HG03280 (cell line): ENCODE measurements around the gene CNIH2.
A peak's percentile ranks its signal among the peaks of the same experiment; 100 is the strongest.

Experiments
- ATAC-seq: cut with Tn5 transposase; IDR thresholded peaks from one replicate; pipeline ENCODE4 v1.9.1; 2021; ENCODE audit warnings: mild to moderate bottlenecking, moderate library complexity; ENCODE audit not compliant: unreplicated experiment

The CNIH2 gene

DNA sequence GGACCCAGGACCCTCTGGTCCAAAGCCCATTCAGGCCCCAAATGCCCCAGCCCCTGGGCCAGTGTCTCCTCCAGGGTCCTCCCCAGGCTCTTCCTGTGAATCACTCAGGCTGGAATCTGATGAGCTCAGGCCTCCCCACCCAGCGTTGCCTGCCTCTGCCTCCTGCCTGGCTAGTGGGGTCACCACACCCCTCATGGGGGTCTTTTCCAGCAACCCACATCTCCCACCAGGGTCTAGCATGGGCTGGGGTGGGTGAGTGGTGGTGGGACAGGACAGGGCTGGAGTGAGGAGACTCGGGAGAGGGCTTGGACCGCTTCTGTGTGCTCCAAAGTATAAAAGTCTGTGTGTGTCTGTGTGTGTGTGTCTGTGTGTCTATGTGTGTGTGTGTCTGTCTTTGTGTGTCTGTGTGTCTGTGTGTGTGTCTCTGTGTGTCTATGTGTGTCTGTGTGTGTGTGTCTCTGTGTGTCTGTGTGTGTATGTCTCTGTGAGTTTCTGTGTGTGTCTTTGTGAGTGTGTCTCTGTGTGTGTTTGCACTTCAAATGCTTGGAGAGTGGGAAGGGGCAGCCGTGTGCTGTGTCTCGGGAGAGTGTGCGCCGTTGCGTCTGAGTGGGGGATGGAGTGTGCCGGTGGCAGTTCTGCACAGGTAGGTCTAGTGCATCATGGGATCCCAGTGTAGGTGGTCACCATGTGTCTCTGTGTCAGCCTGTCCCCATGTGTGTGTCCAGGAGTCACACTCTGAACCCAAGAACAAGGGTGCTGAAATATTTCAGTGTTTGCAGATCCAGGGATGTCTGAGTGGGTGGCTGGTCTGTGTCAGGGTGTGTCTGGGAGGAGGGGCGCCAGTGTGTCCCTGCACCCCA, 49.4 kb downstream of the CNIH2 start:
- ATAC-seq: no peak

DNA sequence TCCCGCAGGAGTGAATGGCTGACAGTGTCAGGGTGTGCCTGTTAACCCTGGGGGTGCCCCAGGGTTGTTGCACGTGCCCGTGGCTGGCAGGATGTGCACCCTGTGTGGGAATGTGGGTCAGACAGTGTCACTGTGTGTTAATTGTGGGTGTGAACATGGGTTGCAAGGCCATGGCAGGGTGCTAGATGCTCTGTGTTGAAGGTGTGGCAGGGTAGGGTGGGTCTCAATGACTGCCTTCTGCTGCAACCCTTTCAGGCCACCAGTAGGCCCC, 50.0 kb downstream of the CNIH2 start:
- ATAC-seq: no peak

DNA sequence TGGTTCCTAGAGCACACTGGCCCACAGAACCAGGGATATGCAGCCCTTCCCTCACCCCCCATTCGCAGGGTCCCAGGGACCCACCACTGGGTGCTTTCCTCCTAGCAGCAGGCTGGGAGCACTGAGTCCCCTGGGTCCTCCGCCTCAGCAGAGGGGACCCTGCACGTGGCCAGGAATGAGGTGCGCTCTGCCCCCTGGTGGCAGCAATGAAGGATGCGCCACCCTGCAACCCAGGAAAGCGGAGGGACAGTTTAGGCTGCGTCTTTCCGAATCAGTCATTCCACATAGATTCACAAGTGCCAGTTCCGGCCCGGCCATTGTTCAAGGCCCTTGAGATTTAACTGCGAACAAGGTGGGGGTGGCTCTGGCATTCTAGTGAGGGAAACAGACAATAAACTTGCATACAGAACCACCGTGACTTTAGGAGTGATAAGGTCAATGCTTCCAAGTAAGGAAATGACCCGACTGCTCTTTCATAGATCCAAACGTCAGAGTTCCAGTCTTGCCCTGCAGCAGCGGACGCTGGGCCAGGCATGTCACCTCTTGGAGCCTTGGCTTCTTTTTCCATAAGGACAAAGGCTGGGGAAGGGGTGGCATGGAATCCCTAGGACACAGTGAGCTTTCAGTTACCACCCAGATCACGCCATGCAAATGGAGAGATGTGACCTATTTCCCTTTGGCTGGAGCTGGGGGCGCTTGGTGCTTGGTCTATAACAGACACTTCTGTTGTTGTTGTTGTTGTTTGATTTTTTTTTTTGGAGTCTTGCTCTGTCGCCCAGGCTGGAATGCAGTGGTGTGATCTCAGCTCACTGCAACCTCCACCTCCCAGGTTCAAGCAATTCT, 50.5 kb downstream of the CNIH2 start:
- peak; percentile 61 for ATAC-seq

DNA sequence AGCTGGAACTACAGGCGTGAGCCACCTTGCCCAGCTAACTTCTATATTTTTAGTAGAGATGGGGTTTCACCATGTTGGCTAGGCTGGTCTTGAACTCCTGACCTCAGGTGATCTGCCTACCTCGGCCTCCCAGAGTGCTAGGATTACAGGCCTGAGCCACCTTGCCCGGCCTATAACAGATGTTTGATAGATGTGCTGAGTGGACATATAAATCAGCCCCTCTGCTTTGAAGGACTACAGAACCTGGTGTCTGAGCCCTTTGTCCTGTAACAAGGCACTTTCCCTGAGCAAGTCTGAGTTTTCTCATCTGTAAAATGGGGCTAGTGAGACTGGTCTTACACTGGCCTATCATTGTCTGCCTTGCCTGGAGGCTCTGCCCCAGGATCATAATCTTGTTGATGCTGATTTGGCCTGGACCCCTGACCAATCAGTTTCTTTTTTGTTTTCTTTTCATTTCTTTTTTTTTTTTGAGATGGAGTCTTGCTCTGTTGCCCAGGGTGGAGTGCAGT, 51.2 kb downstream of the CNIH2 start:
- no peak for ATAC-seq

DNA sequence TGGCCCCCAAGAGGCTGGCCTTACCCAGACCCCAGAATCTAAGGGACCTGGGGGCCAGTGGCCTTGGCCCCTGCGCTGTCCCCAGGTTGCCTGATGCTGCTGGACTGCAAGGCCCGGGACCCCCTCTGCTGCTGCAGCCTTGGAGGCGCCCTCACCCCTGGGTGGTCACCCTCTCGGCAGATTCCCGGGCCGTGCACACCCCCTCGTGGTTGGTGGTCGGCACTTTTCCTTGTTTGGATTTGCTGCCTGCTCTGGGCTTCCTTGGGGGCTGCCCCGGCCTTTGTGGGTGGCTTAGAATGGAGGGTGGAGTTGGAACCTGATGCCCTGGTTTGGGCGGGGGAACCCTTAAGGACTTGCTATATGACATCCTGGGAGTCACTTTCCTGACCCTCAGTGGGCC, 53.0 kb downstream of the CNIH2 start:
- ATAC-seq: no peak

DNA sequence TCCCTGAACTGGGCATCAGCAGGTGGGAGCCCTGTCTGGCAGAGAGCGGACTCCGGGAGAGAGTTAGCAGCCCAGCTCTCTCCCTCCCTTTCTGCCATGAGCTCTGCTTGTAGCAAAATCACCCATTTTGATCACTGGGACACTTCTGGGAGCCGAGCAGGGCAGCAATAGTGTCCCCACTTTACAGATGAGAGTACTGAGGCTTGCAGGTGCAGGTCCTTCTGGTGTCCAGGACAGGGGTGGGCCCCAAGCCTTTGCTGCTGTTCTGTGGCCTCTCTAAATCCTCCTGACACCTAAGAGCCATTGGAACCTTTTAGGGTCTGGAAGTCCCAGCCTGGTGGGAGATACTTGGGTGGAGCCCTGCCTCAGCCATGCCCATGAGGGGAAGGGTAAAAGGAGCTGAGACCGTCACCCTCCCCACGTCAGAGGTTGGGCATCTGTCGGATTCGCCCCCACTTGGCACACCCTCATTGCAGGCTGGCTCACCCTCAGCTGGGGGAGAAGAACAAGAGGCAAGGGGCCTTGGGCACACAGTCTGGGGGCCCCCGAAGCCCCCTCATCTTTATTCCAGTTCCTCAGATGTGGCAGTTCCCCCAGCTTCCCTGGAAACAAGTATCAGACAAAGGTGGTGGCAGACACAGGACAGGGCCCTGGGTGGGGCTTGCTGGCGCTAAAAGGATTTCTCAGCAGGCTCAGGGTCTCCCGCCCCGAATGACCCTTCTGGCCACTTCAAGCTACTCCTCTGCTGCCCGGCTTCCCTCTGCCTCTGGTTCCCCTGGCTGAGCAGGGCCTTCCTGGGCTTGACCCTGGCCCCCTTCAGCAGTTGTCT, 53.8 kb downstream of the CNIH2 start:
- no peak for ATAC-seq

DNA sequence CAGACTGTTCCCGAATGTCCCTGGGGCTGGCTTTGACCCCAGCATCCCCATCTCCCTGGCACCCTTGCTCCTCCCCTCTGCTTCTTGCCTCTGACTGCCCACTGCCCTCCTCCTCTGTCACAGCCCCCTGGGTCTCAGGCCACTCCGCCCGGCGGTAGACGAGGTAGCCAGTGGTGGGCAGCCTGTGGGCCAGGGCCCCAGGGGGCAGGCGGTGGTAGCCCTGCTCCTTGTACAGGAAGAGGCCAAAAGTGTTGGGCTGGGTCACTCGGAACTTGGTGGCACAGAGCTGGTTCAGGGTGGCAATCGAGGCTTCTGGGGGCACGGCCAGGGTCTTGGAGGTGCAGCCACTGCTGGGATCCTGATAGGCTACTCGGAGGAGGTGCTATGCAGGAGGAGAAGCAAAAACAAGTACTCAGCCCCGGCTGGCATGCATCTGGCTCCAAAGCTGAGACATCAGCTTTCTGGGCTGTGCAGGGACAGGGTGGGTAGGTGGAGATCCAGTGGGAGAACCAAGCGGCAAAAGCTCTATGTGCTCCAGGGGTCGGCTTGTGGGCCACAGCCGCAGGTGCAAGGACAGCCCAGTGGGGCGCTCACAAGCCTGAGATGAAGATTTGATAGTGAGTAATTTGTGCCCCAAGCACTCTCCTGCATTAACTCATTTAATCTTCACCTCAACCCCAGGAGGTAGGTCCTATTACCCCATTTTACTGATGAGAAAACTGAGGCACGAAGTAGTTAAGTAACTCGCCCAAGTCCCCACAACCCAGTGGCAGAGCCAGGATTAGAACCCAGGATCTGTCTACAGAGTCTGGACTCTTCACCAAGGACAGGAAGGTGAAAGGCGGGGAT, 54.6 kb downstream of the CNIH2 start:
- no peak for ATAC-seq

DNA sequence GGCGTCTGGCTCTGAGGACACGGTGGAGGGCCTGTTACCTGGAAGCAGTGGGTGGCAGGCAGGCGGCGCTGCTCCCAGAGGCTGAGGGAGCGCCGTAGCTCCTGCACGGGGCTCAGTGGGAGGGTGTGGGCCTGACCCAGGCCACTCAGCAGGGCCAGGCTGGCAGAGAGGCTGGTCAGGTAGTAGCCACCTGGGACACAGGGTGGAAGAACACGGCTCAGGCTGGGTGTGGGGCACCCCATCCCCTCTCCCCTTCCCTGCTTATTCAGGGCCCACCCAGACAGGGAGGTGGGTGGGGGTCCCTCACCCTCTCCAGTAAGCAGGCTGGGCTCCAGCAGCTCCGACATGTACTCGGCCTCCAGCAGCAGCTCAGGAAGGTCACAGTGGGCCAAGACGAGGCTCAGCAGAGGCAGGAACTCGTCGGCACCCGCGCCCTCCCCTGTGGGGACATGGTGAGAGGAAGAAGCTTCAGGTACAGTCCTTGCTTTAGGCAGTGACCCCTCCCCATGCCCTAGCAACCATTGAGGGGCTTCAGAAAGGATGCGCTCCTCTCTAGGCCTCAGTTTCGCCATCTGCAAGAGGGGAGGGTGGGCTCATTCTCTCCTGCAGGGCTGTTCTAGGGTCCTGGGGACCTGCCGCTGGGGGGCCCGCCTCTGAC, 55.4 kb downstream of the CNIH2 start:
- no peak for ATAC-seq
